ENCODE measurements around the gene ACOX3.
"Not testable (repeated sequence)": the region's sequence is repeated elsewhere in the genome, so short reads cannot be mapped to it uniquely, and the experiment has no call there.

ACOX3 gene

GRCh38 chr4:8386731-8387130 lies 53.8 kb downstream of the ACOX3 start:
- DNase-seq (ENCODE audit: low spot score): no peak

GRCh38 chr4:8386131-8386530 lies 54.4 kb downstream of the ACOX3 start:
- not testable (repeated sequence) for DNase-seq (ENCODE audit: low spot score)

- DNase-seq (ENCODE audit: low spot score): no peak
These were observed 54.9 kb downstream of the ACOX3 start for GRCh38 chr4:8385611-8386010.

- no peak for DNase-seq (ENCODE audit: low spot score)
These were observed 55.4 kb downstream of the ACOX3 start for GRCh38 chr4:8385106-8385505.

- no peak for DNase-seq (ENCODE audit: low spot score)
These were observed 56.0 kb downstream of the ACOX3 start for GRCh38 chr4:8384397-8385060.

- DNase-seq (ENCODE audit: low spot score): no peak
These were observed 56.9 kb downstream of the ACOX3 start for GRCh38 chr4:8383451-8384160.

GRCh38 chr4:8383016-8383415 lies 57.5 kb downstream of the ACOX3 start:
- DNase-seq (ENCODE audit: low spot score): no peak

- no peak for DNase-seq (ENCODE audit: low spot score)
These were observed 58.5 kb downstream of the ACOX3 start for GRCh38 chr4:8381814-8382581.

GRCh38 chr4:8380511-8381415 lies 59.8 kb downstream of the ACOX3 start:
- DNase-seq (ENCODE audit: low spot score): no peak

GRCh38 chr4:8379771-8380170 lies 60.8 kb downstream of the ACOX3 start:
- DNase-seq (ENCODE audit: low spot score): no peak

GRCh38 chr4:8379281-8379680 lies 61.2 kb downstream of the ACOX3 start:
- no peak for DNase-seq (ENCODE audit: low spot score)

- DNase-seq (ENCODE audit: low spot score): no peak
These were observed 61.7 kb downstream of the ACOX3 start for GRCh38 chr4:8378776-8379175.

- DNase-seq (ENCODE audit: low spot score): no peak
These were observed 62.3 kb downstream of the ACOX3 start for GRCh38 chr4:8378101-8378724.

- no peak for DNase-seq (ENCODE audit: low spot score)
These were observed 63.1 kb downstream of the ACOX3 start for GRCh38 chr4:8377103-8378075.

GRCh38 chr4:8376361-8377102 lies 64.0 kb downstream of the ACOX3 start:
- no peak for DNase-seq (ENCODE audit: low spot score)

GRCh38 chr4:8374851-8375649 lies 65.5 kb downstream of the ACOX3 start:
- no peak for DNase-seq (ENCODE audit: low spot score)

- DNase-seq (ENCODE audit: low spot score): no peak
These were observed 66.5 kb downstream of the ACOX3 start for GRCh38 chr4:8373973-8374545.

- DNase-seq (ENCODE audit: low spot score): no peak
These were observed 67.1 kb downstream of the ACOX3 start for GRCh38 chr4:8373270-8373972.

Measured in D341Med (cell line).